ENCODE results near the gene ZNHIT6.

- TF ChIP-seq CTCF (IDR thresholded peaks at IDR 0.05) = no peak
- no peak for TF ChIP-seq POLR2A (IDR thresholded peaks at IDR 0.05)
These were observed 98.3 kb downstream of the ZNHIT6 start for GRCh38 chr1:85609976-85610375.

Data from vagina (tissue), 2 donors.